ENCODE data around the gene ATG9B. TPM values are rescaled to one million over a fixed set of nuclear protein-coding genes. Genes with fewer than 3 reads are reported as not detected.

The ATG9B gene
- total and polyA plus RNA-seq, 9 of the 15 experiments (the other 6 are each of a cell fraction or from before 2014, with no cell fraction given), result 0.29 to 8.0 (median 2.1) TPM

- no peak for TF ChIP-seq ARID3B (CRISPR knock-in tag; IDR thresholded peaks at IDR 0.05; ENCODE audit: borderline replicate concordance)
- no peak for TF ChIP-seq RBFOX2 (IDR thresholded peaks at IDR 0.05; ENCODE audit: low read depth, low read length)
- no peak for TF ChIP-seq CREB5 (CRISPR knock-in tag; IDR thresholded peaks at IDR 0.05)
- TF ChIP-seq ZNF398 (CRISPR knock-in tag; IDR thresholded peaks at IDR 0.05), result no peak
- TF ChIP-seq PHF8 (IDR thresholded peaks at IDR 0.05; ENCODE audit: borderline replicate concordance, low read length), result no peak
- no peak for TF ChIP-seq RFX5 (IDR thresholded peaks at IDR 0.05; ENCODE audit: low read depth, low read length)
- TF ChIP-seq NR0B1 (IDR thresholded peaks at IDR 0.05; ENCODE audit: partially characterized antibody), result no peak
- TF ChIP-seq ARID4B (CRISPR knock-in tag; IDR thresholded peaks at IDR 0.05), result peak; percentile 56
- TF ChIP-seq MEF2A (IDR thresholded peaks at IDR 0.05; ENCODE audit: control insufficient read depth, low read depth, low read length), result no peak
Measured at GRCh38 chr7:150983893-150984368, 40.4 kb downstream of the ATG9B start (continued).
